ENCODE measurements around the gene C1QTNF12.

GRCh38 chr1:1264026-1264425 is 17.5 kb upstream of the C1QTNF12 start:
- TF ChIP-seq REST (IDR thresholded peaks at IDR 0.05; ENCODE audit: borderline replicate concordance) (no peak), CTCF (IDR thresholded peaks at IDR 0.05; ENCODE audit: poor library complexity, severe bottlenecking) (no peak), EZH2 (IDR thresholded peaks at IDR 0.05; ENCODE audit: borderline replicate concordance, insufficient read depth, low read length, poor library complexity, severe bottlenecking) (no peak)

Data from neural cell (in vitro differentiated cells).